PC-9 (cell line): ENCODE results near the gene XPNPEP1. TPM values are rescaled to one million over a fixed set of nuclear protein-coding genes. Genes with fewer than 3 reads are reported as not detected.

Source experiments
- BruUV-seq: library from RNA; stranded (reverse); fragments of 400-500 nt; replicated peaks from 2 replicates; lab custom pipeline; 2021; lab: Mats Ljungman, UMichigan
- CTCF ChIA-PET: fragments of 300-600 bp; sonication (Branson Sonifier 250); formaldehyde crosslinking; loops from one replicate; lab custom pipeline; 2022; ENCODE audit warnings: antibody characterized with exemption; lab: Charles Lee
- POLR2A ChIA-PET: fragments of 300-600 bp; sonication (Branson Sonifier 250); formaldehyde crosslinking; loops from one replicate; lab custom pipeline; 2022; ENCODE audit warnings: antibody characterized with exemption; ENCODE audit not compliant: unreplicated experiment; lab: Charles Lee
- DNase-seq, 2 experiments: peaks; one replicate each; pipeline versions ENCODE4 v3.0.0 to v3.0.0-alpha.2; 2015 to 2022; ENCODE audit warnings: mixed read lengths in 1 of 2
- H2AFZ ChIP-seq: fragments of 200-600 bp; sonication (generic); 2 replicates; pipeline ENCODE4 v1.8.1; 2017; ENCODE audit warnings: antibody characterized with exemption
- H3F3A ChIP-seq: fragments of 200-600 bp; sonication (generic); 2 replicates; pipeline ENCODE4 v1.8.1; 2017; ENCODE audit warnings: antibody characterized with exemption, mild to moderate bottlenecking, low read depth; ENCODE audit not compliant: insufficient read depth
- H3K27ac ChIP-seq: fragments of 200-600 bp; sonication (generic); 2 replicates; pipeline ENCODE4 v1.6.1; 2016; ENCODE audit warnings: mixed run types
- H3K27me3 ChIP-seq: fragments of 200-600 bp; sonication (generic); 2 replicates; pipeline ENCODE4 v1.6.1; 2016; ENCODE audit warnings: low read depth, mixed run types; ENCODE audit not compliant: insufficient read depth
- H3K36me3 ChIP-seq: fragments of 200-600 bp; sonication (generic); 2 replicates; pipeline ENCODE4 v1.6.1; 2016; ENCODE audit warnings: low read depth, mixed run types
- H3K4me1 ChIP-seq: fragments of 200-600 bp; sonication (generic); replicated peaks from 2 replicates; pipeline ENCODE4 v1.6.1; 2016; ENCODE audit warnings: mixed run types; ENCODE audit not compliant: insufficient read depth
- H3K4me2 ChIP-seq: fragments of 200-600 bp; sonication (generic); 2 replicates; pipeline ENCODE4 v1.6.1; 2017; ENCODE audit warnings: mixed run types
- H3K4me3 ChIP-seq: fragments of 200-600 bp; sonication (generic); 2 replicates; pipeline ENCODE4 v1.6.1; 2016; ENCODE audit warnings: mixed run types
- H3K79me2 ChIP-seq: fragments of 200-600 bp; sonication (generic); 2 replicates; pipeline ENCODE4 v1.6.1; 2017; ENCODE audit warnings: low read depth, mixed run types
- H3K9me2 ChIP-seq: fragments of 200-600 bp; sonication (generic); 2 replicates; pipeline ENCODE4 v1.8.1; 2017; ENCODE audit warnings: mild to moderate bottlenecking; ENCODE audit not compliant: insufficient read depth
- H3K9me3 ChIP-seq: fragments of 200-600 bp; sonication (generic); 2 replicates; pipeline ENCODE4 v1.8.1; 2016; ENCODE audit warnings: low read depth; ENCODE audit not compliant: insufficient read depth
- H4K20me1 ChIP-seq: fragments of 200-600 bp; sonication (generic); 2 replicates; pipeline ENCODE4 v1.8.1; 2017; ENCODE audit not compliant: insufficient read depth
- EZH2 ChIP-seq: fragments of 200-600 bp; sonication (generic); IDR thresholded peaks from 2 replicates; pipeline ENCODE4 v1.8.0; 2017; ENCODE audit warnings: antibody characterized with exemption, low read depth
- intact Hi-C: fragments of 100-400 bp; cut with micrococcal nuclease; formaldehyde crosslinking; loops from one replicate; pipeline ENCODE4 v1.10.0; 2022; ENCODE audit not compliant: unreplicated experiment
- total RNA-seq: library from RNA; stranded (reverse); gene quantifications from 2 replicates; pipeline ENCODE4 v1.2.3, GENCODE V29; 2021
- TF ChIP-seq, protein P1 (sequence below): fragments of 200-600 bp; sonication (generic); conservative IDR thresholded peaks from 2 replicates; pipeline ENCODE4 v1.6.1; 2017; ENCODE audit warnings: mixed run types, antibody characterized with exemption, mild to moderate bottlenecking, moderate library complexity

Gene XPNPEP1
- total RNA-seq, 1 experiment from 2014 or later, result 24.6 TPM

DNA sequence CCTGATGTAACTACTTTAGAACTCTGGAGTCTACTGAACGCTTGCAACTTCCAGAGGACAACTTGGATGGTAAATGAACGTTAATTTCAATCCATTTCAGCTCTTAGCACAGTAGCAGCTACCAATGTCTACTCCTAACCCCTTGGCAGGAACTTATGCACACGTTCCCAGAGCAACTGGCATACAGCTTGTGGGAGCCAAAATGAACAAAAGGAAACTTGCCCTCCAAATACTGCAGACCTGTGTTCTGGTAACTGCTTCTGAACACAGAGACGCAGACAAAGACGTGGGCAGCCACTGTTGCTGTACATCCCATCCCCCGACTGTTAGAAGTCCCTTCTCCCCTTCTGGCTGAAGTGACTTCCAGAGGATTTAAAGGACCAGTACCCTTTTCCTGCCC lies 61.3 kb downstream of the XPNPEP1 start:
- ChIA-PET CTCF (no interaction called here), POLR2A (no interaction called here)
- BruUV-seq, result no TSS peak

DNA sequence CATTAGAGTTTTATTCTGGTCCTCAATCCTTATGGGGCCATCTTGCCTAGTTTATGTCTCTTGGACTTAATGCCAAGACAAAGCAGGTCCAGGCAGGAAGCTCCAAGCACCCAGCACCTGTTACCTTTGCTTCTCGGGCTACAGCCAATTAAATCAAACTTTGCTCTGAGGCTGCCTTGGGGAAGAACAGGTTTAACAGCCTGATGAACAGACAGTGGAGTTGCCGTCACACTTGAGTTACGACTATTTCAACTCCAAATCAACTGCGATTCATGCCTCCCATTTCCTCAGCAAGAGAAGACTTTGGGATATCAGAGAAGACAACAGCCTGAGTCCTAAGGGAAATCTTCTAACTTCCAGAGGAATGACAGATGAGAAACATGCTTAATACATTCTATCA lies 62.2 kb downstream of the XPNPEP1 start:
- Histone ChIP-seq H3K27ac (no peak overlapping the region), H3K9me2 (no peaks in the 10 kb centered on the region), H3K9me3 (no peaks in the 10 kb centered on the region), H3K4me3 (no peak overlapping the region), H3K27me3 (no peaks in the 10 kb centered on the region), H3K4me2 (no peak overlapping the region), H4K20me1 (no peaks in the 10 kb centered on the region), H3K36me3 (no peaks in the 10 kb centered on the region), H2AFZ (no peak overlapping the region), H3F3A (no peaks in the 10 kb centered on the region), H3K4me1 (no peaks in the 10 kb centered on the region), H3K79me2 (no peaks in the 10 kb centered on the region)
- BruUV-seq, result no TSS peak
- POLR2A ChIA-PET, result no interaction called here
- TF ChIP-seq EZH2, result no peak
- TF ChIP-seq, protein P1, sequence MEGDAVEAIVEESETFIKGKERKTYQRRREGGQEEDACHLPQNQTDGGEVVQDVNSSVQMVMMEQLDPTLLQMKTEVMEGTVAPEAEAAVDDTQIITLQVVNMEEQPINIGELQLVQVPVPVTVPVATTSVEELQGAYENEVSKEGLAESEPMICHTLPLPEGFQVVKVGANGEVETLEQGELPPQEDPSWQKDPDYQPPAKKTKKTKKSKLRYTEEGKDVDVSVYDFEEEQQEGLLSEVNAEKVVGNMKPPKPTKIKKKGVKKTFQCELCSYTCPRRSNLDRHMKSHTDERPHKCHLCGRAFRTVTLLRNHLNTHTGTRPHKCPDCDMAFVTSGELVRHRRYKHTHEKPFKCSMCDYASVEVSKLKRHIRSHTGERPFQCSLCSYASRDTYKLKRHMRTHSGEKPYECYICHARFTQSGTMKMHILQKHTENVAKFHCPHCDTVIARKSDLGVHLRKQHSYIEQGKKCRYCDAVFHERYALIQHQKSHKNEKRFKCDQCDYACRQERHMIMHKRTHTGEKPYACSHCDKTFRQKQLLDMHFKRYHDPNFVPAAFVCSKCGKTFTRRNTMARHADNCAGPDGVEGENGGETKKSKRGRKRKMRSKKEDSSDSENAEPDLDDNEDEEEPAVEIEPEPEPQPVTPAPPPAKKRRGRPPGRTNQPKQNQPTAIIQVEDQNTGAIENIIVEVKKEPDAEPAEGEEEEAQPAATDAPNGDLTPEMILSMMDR, result no peak
- CTCF ChIA-PET, result no interaction called here
- intact Hi-C loops, result no loop called here
- DNase-seq, result no peak

More for the DNA sequence above, 61.3 kb downstream of the XPNPEP1 start:
- DNase-seq, result no peak
- intact Hi-C loops, result no loop called here
- no peak overlapping the region for H3K27ac ChIP-seq
- H4K20me1 ChIP-seq, result no peaks in the 10 kb centered on the region
- no peaks in the 10 kb centered on the region for H3K36me3 ChIP-seq
- H3K9me2 ChIP-seq, result no peaks in the 10 kb centered on the region
- TF ChIP-seq, protein P1, result no peak
- TF ChIP-seq EZH2, result no peak
- no peak overlapping the region for H3K4me2 ChIP-seq
- no peaks in the 10 kb centered on the region for H3K79me2 ChIP-seq
- no peaks in the 10 kb centered on the region for H3K4me1 ChIP-seq
- no peak overlapping the region for H2AFZ ChIP-seq
- H3K27me3 ChIP-seq, result no peaks in the 10 kb centered on the region
- H3K9me3 ChIP-seq, result no peaks in the 10 kb centered on the region
- no peak overlapping the region for H3K4me3 ChIP-seq
- H3F3A ChIP-seq, result no peaks in the 10 kb centered on the region

DNA sequence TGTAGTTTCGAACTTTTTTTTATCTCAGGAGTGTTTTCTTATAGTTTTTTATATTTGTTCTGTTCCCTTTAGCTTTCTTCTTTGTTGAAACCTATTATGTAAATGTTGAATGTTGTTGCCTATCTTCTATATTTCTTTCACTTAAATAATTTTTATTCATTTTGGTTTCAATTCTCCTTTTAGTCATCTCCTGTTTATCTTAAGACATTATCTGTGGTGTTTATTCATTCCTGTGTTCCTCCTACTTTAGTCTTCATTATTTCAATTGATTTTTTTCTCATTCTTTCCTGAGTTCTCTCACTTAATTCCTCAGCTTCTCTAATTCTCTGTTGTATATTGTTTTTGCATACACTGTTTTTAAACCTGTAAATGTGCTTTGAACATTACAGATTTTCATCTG lies 64.1 kb downstream of the XPNPEP1 start:
- no TSS peak for BruUV-seq
- Histone ChIP-seq H3K9me3 (no peaks in the 10 kb centered on the region), H3F3A (no peaks in the 10 kb centered on the region), H3K27me3 (no peaks in the 10 kb centered on the region), H3K79me2 (no peaks in the 10 kb centered on the region), H3K27ac (no peak overlapping the region), H3K4me3 (no peak overlapping the region), H3K36me3 (no peaks in the 10 kb centered on the region), H3K4me2 (no peak overlapping the region), H3K4me1 (no peaks in the 10 kb centered on the region), H2AFZ (no peak overlapping the region), H3K9me2 (no peaks in the 10 kb centered on the region), H4K20me1 (no peaks in the 10 kb centered on the region)
- intact Hi-C loops, result no loop called here
- ChIA-PET CTCF (no interaction called here), POLR2A (no interaction called here)
- DNase-seq, result no peak
- TF ChIP-seq, protein P1, result no peak
- TF ChIP-seq EZH2, result no peak
